IPS-18a (cell line): ENCODE measurements around the gene CTIF.

Source experiments
- H3K27ac ChIP-seq: one replicate; pipeline ENCODE4 v1.5.1; 2013; ENCODE audit warnings: low read length
- H3K27me3 ChIP-seq: one replicate; pipeline ENCODE4 v1.6.1; 2013; ENCODE audit warnings: mild to moderate bottlenecking, low read length; ENCODE audit not compliant: control insufficient read depth, insufficient read depth
- H3K36me3 ChIP-seq: one replicate; pipeline ENCODE4 v1.6.1; 2013; ENCODE audit warnings: low read depth, low read length; ENCODE audit not compliant: control insufficient read depth
- H3K4me1 ChIP-seq: one replicate; pipeline ENCODE4 v1.6.1; 2013; ENCODE audit warnings: low read depth, low read length; ENCODE audit not compliant: control insufficient read depth
- H3K4me3 ChIP-seq: one replicate; pipeline ENCODE4 v1.5.1; 2013; ENCODE audit warnings: low read length
- H3K9ac ChIP-seq: one replicate; pipeline ENCODE4 v1.6.1; 2013; ENCODE audit warnings: mild to moderate bottlenecking, low read length, moderate library complexity
- H3K9me3 ChIP-seq: one replicate; pipeline ENCODE4 v1.6.1; 2013; ENCODE audit warnings: low read depth, low read length; ENCODE audit not compliant: control insufficient read depth

CTIF gene

GRCh38 chr18:48894799-48895346 is 356.0 kb downstream of the CTIF start:
- no peaks in the 10 kb centered on the region for H3K9me3 ChIP-seq
- H3K36me3 ChIP-seq, result no peaks in the 10 kb centered on the region
- no peak overlapping the region for H3K27ac ChIP-seq
- no peak overlapping the region for H3K4me3 ChIP-seq
- no peaks in the 10 kb centered on the region for H3K27me3 ChIP-seq
- no peak overlapping the region for H3K9ac ChIP-seq
- no peaks in the 10 kb centered on the region for H3K4me1 ChIP-seq

- Histone ChIP-seq H3K9me3 (no peaks in the 10 kb centered on the region), H3K27ac (no peak overlapping the region), H3K36me3 (no peaks in the 10 kb centered on the region), H3K4me3 (no peak overlapping the region), H3K4me1 (no peaks in the 10 kb centered on the region), H3K9ac (no peak overlapping the region), H3K27me3 (no peaks in the 10 kb centered on the region)
Measured at GRCh38 chr18:48896326-48896874, 357.6 kb downstream of the CTIF start.

GRCh38 chr18:48896875-48897511 is 358.2 kb downstream of the CTIF start:
- no peak overlapping the region for H3K9ac ChIP-seq
- H3K27ac ChIP-seq, result no peak overlapping the region

DNA sequence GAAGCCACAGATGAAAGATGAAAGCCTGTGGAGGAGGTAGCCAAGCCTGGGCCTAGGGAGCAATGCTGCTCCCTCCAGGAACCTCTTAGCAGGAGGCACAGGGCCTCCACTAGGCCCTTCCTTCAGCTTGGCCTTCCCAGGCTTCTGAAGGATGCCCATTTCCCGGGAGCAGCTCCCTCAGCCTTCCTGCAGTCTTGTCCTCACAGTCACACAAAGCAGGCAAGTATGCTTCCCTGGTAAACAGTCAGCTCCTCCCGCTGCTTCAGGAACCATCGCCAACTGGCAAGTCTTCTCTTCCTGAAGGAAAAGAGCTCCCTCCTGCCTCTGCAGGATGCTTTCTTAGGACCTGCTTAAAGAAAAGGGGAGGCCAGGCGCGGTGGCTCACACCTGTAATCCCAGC is 358.7 kb downstream of the CTIF start:
- no peak overlapping the region for H3K4me3 ChIP-seq
- no peaks in the 10 kb centered on the region for H3K27me3 ChIP-seq
- H3K9ac ChIP-seq, result no peak overlapping the region
- H3K36me3 ChIP-seq, result no peaks in the 10 kb centered on the region
- H3K9me3 ChIP-seq, result no peaks in the 10 kb centered on the region
- H3K4me1 ChIP-seq, result no peaks in the 10 kb centered on the region
- no peak overlapping the region for H3K27ac ChIP-seq

More at GRCh38 chr18:48896875-48897511, 358.2 kb downstream of the CTIF start:
- no peak overlapping the region for H3K4me3 ChIP-seq
- H3K36me3 ChIP-seq, result no peaks in the 10 kb centered on the region
- no peaks in the 10 kb centered on the region for H3K27me3 ChIP-seq
- no peaks in the 10 kb centered on the region for H3K4me1 ChIP-seq
- H3K9me3 ChIP-seq, result no peaks in the 10 kb centered on the region

GRCh38 chr18:48898521-48898920 is 359.7 kb downstream of the CTIF start:
- Histone ChIP-seq H3K27ac (no peak overlapping the region), H3K9me3 (no peaks in the 10 kb centered on the region), H3K4me1 (no peaks in the 10 kb centered on the region), H3K36me3 (no peaks in the 10 kb centered on the region), H3K4me3 (no peak overlapping the region), H3K9ac (no peak overlapping the region), H3K27me3 (no peaks in the 10 kb centered on the region)

DNA sequence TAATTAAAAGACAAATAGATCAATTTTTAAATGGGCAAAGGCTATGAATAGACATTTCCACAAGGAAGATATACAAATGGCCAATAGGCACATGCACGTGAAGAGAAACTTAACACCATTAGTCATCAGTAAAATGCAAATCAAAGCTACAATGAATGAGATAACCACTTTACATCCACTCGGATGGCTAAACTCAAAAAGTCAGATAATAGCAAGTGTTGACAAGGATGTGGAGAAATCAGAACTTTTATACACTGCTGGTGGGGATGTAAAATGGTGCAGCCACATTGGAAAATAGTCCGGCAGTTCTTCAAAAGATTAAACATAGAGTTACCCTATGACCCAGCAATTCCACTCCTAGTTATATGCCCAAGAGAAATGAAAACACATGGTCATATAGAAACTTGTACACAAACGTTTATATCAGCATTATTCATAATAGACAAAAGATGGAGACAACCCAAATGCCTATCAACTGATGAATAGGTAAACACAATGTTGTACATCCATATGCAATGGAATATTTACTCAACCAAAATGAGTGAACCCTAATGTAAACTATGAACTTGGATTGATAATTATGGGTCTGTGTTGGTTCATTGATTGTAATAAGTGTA is 360.8 kb downstream of the CTIF start:
- Histone ChIP-seq H3K27me3 (no peaks in the 10 kb centered on the region), H3K9ac (no peak overlapping the region), H3K27ac (no peak overlapping the region)

GRCh38 chr18:48900469-48900868 is 361.6 kb downstream of the CTIF start:
- no peaks in the 10 kb centered on the region for H3K4me1 ChIP-seq
- no peak overlapping the region for H3K27ac ChIP-seq
- no peaks in the 10 kb centered on the region for H3K27me3 ChIP-seq
- H3K9me3 ChIP-seq, result no peaks in the 10 kb centered on the region
- H3K4me3 ChIP-seq, result no peak overlapping the region
- H3K36me3 ChIP-seq, result no peaks in the 10 kb centered on the region
- H3K9ac ChIP-seq, result no peak overlapping the region

More for the DNA sequence above, 360.8 kb downstream of the CTIF start:
- Histone ChIP-seq H3K36me3 (no peaks in the 10 kb centered on the region), H3K4me1 (no peaks in the 10 kb centered on the region), H3K4me3 (no peak overlapping the region), H3K9me3 (no peaks in the 10 kb centered on the region)

DNA sequence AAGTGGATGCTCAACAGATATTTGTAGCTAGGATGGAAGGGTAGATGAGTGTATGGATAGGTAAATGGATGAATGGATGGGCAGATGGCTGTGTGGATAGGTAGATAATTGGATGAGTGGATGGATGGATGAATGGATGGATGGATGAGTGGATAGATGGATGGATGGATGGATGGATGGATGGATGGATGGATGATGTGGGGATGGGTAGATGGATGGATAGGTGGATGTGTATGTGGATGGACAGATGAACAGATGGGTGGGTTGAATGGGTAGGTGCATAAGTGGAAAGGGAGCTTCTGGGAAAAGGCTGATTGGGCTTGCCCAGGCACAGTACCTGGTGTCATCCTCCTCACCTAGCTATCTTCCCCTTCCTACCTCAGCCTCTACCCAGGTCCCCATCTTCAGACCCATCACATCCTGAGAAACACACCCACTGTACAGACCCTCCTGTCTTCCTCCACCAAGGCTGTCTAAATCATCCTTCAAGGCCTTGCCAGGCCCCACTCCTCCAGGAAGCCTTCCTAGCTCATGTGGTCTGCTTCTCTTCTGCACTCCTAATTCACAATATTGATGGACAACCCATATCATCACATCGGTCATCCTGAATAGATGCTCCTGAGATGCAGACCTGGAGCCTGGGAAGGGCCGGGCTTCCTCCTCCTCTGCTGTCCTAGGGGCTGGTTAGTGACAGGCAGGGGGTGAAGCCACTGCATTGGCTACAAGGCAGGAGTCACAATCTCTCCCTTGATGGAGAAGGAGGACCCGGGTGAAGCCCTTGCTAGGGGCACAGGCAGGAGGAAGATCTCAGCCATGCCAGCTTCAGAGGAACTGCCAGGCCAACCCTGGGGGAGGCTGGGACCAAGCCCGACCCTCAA is 362.6 kb downstream of the CTIF start:
- Histone ChIP-seq H3K27me3 (no peaks in the 10 kb centered on the region), H3K4me1 (no peaks in the 10 kb centered on the region), H3K4me3 (no peak overlapping the region), H3K9ac (no peak overlapping the region), H3K27ac (no peak overlapping the region), H3K36me3 (no peaks in the 10 kb centered on the region), H3K9me3 (no peaks in the 10 kb centered on the region)

DNA sequence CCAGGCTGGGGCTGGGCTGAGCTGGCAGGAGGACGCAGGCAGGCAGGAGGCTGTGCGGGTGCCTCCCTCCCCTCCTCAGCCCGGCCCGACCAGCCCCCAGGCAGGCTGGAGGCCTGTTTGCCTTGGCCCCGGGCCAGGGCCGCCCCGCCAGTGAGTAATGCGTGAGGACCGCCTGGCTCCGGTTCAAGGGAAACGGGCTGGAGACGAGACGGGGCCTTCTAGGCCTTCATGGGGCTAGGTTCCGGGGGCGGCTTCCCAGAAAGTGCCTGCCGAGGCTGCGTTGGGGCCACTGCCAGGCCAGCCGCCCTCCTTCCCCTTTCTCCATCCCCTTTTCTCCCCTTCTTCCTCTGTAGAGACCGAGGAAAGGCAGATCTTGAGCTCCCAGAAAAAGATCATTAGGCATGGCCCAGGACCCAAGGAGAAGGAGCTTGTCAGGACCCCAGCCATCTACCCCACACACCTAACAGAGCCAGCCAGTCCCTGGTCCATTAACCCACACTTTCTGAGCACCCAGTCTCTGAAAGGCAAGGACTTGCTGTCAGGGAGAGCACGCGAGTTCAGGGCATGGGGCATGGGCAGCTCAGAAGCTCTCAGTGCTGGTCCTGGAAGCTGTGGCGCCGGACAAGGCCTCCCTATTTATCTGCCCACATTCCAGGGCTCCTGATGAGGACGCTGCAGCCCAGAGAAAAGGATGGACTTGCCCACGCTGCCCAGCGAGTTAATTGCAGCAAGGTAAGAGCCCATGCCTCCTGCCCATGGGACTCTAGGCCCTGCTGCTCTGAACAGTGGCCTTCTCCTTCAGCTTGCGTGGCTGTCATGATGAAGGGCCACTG is 363.4 kb downstream of the CTIF start:
- Histone ChIP-seq H3K27me3 (no peaks in the 10 kb centered on the region), H3K4me3 (no peak overlapping the region), H3K9me3 (no peaks in the 10 kb centered on the region), H3K36me3 (no peaks in the 10 kb centered on the region), H3K27ac (no peak overlapping the region), H3K9ac (no peak overlapping the region), H3K4me1 (no peaks in the 10 kb centered on the region)

DNA sequence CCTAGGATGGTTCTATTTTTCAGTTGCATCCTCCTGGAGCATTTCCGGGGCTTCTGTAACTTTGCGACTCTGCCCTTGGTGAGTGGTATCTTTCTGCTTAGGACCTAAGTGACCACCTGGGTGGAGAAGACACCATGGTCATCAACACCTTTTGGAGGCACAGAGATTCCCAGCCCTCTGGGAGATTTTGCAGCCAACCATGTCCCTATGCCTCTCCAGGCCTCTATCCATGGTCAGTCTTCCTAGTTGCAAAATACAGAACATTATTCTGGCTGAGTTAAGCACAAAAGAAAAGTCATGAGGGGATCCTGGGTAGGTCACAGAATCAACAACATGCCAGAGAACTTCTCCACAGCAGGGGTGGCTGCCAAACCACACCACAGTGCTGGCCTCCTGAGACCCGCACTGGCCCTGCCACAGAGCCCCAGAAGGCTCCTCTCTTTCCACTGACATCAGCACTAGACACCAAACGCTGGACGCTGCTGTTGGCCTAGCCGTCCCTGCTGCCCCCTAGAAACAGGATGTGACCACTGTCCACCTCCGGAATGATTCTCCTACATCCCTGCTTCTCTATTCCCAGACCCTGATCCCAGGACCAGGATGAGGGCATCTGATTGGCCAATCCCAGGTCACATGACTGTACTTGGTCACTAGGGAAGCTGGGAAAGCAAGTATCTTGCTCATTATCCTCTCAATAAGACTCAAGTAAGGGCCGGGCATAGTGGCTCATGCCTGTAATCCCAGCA is 364.2 kb downstream of the CTIF start:
- Histone ChIP-seq H3K9me3 (no peaks in the 10 kb centered on the region), H3K4me1 (no peaks in the 10 kb centered on the region), H3K27me3 (no peaks in the 10 kb centered on the region), H3K36me3 (no peaks in the 10 kb centered on the region), H3K27ac (no peak overlapping the region), H3K9ac (no peak overlapping the region), H3K4me3 (no peak overlapping the region)
